Measurements from ENCODE around the gene PRPS2.

Gene PRPS2

DNA sequence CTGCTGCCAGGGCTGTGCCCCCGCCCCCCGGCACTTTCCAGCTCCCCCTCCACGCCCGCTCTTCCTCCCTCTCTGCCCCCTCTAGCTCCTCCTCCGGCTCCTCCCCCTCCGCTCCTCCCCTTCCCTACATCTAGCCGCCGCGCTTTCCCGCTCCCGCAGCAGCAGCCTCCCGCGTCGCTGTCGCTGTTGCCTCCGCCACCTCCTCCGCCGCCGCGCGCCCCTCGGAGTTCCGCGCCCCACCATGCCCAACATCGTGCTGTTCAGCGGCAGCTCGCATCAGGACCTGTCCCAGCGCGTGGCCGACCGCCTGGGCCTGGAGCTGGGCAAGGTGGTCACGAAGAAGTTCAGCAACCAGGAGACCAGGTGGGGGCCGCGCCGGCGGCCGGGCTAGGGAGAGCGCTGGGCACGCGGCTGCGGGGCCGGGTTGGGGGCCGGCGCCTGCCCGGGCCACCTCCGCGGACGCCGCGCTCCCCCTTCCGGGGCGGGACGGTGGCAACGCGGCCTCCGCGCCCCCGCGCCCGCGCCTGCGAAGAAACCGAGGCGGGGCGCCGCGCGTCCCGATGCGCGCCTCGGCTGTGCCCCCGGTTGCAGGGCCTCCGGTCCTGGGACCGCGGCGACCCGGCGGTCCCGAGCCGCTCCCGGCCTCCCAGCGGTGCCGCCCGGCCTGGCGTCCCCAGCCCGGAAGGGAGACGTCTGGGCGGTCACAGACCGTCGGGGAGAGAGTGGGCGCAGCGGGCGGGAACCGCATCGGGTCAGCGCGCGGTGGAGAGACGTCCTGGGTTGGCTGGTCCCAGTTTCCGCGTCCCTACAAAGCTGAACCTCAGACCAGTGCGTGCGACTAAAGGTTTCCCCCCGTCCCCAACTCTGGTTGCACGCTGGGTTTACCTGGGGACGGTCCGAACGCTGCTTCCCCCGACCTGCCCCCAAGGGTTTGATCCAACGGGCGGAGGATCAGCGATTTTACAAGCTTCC is at the start of gene PRPS2:
Gene PRPS2 (plus strand): TSS at position 156 of the 972 bp plus-strand sequence. CDS start 86 bp downstream, at position 242.
- DNase-seq: peak; percentile 60

- DNase-seq: no peak
Observed at GRCh38 chrX:12741416-12741815, 49.8 kb upstream of the PRPS2 start.

- no peak for DNase-seq
Observed at GRCh38 chrX:12747433-12747832, 43.8 kb upstream of the PRPS2 start.

GRCh38 chrX:12751887-12752286 is 39.3 kb upstream of the PRPS2 start:
- no peak for DNase-seq

DNA sequence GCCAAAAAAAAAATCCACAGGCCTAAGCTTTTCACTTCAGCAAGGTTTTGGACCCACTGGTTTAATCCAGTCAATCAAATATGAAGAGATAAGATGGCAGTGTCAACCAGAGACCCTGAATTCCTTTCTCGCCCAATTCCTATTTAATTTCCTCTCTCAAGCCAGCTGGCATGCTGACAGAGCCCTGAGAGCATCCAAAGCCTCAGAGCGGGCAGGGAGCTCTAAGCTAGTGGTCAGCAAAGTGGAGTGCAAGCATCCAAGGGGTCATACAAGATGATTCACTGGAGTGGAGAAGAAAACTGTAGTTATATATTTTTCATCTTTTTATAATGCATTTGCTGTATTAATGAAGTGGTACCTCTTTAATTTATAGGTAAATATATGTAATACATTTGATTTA is 37.8 kb upstream of the PRPS2 start:
- DNase-seq: no peak

- DNase-seq: no peak
Observed at GRCh38 chrX:12758291-12758690, 32.9 kb upstream of the PRPS2 start.

- DNase-seq: no peak
Observed at GRCh38 chrX:12767856-12768255, 23.4 kb upstream of the PRPS2 start.

DNA sequence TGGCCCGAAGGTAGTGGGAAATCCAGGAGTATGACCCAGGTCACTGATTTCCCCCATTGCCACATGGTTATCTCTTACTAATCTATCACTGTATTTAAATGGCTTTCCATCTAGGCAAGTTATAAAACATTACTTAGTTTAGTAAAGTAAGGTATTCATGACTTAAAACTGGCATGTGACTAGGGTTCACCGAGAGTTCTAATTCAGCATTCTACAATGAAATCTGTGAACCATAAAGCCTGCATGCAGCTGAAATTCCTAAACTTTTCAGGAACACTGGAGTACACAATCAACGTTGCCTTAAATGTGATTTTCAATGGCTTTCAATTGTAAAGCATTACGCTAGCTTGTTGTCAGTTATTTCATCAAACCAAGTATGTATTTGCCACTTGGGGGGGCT is 22.7 kb upstream of the PRPS2 start:
- DNase-seq: no peak

GRCh38 chrX:12770440-12770839 is 20.8 kb upstream of the PRPS2 start:
- no peak for DNase-seq

- DNase-seq: peak; percentile 53
Observed at GRCh38 chrX:12771445-12772069, 19.7 kb upstream of the PRPS2 start.

DNA sequence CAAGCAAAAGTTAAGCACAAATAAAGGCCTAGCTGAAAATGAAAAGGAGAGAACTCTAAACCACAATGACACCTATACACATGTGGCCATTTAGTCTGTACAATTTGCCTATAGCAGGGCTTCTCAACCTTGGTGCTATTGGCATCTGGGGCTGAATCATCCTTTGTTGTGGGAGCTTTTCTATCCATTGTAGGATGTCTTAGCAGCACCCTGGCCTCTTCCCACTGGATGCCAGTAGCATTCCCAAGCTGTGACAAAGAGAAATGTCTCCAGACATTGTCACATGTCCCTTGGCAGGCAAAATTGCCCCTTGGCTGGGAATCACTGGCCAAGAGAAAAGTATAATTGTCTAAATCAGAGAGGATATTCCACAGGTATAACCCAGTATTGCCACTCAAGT is 13.5 kb upstream of the PRPS2 start:
- no peak for DNase-seq

GRCh38 chrX:12779534-12779933 is 11.7 kb upstream of the PRPS2 start:
- DNase-seq: no peak

GRCh38 chrX:12788645-12789044 is 2.6 kb upstream of the PRPS2 start:
- DNase-seq: no peak

DNA sequence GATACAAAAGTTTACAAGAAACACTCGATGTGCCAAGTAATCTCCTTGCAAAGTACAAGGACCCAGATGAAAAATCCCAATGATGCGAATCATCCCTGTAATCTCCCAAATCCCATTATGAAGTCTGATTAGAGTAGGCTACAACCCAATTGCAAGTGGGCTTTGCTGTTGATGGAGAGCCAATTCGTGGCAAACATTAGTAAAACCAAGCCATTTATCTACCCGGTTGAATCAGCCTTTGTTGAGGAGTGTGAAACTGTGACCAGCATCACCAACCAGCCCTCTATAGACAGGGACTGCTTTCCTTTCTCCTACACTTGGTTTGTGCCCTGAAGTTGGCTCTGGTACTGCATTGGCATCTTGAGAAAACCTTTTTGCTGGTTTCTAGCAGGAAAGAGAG is 1.2 kb upstream of the PRPS2 start:
- no peak for DNase-seq

DNA sequence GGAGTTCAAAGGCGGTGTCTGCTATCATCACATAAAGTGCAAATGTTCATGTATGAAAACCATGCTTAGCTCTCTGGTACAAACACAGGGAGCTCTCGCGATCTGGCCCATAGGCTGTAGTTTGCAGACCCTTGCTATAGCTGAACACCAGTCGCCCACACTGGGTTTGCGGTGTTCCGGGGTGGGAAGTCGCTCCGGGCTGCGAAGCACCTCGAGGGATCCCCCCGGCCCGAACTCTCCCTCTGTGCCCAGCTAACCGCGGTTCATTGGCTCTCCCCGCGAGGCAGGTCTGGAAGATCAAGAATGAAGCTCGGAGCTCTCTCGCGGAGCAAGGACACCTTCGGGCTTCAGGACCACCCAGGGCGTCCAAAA is 341 bp upstream of the PRPS2 start:
- DNase-seq: no peak

DNA sequence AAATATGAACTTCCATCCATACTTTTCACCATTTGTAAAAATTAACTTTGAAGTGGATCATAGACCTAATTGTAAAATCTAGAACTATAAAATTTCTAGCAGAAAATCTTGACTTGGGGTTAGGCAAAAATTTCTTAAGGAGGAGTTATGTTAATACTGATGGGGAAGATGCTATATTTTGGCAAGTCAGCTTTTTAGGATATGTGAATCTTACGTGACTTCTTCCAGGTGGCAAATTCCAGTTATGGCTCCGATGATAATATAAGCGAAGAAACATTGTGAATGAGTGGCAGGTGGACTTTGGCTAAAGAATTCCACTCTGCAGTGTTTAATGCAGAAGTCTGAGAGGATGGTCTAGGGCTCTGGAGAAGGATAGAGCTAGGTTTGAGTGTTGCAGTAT is 1.5 kb downstream of the PRPS2 start:
- no peak for DNase-seq

- DNase-seq: no peak
Observed at GRCh38 chrX:12794654-12795053, 3.4 kb downstream of the PRPS2 start.

GRCh38 chrX:12798601-12799000 is 7.4 kb downstream of the PRPS2 start:
- DNase-seq: no peak

DNA sequence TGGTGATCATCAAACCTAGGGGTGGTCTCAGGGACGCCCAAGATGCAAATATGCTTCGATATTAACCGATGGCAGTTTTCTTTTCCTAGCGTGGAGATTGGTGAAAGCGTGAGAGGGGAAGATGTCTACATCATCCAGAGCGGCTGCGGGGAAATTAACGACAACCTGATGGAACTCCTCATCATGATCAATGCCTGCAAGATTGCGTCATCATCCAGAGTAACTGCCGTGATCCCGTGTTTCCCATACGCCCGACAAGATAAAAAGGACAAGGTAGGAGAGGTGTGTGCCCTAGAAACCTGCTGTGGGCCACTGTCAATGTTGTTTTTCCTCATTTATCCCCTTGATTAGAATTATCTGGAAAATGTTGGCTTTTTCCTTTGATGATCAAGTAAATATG is 7.9 kb downstream of the PRPS2 start:
- DNase-seq: no peak

DNA sequence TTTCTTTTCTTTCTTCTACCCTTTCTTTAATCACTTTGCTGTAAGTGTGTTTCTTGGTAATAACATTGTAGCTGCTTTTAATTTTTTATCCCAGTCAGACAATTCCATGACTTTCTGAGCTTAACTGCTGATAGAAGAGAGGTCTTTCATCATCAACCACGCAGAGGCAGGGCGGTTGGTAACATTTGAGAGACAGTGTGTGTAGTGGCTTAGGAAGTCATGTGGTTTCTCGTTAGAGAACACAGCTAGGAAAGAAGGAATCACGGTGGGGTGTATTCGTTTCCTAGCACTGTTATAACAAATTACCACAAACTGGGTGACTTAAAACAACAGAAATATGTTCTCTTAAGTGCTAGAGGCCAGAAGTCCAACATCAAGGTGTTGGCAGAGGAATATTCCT is 11.5 kb downstream of the PRPS2 start:
- DNase-seq: no peak

DNA sequence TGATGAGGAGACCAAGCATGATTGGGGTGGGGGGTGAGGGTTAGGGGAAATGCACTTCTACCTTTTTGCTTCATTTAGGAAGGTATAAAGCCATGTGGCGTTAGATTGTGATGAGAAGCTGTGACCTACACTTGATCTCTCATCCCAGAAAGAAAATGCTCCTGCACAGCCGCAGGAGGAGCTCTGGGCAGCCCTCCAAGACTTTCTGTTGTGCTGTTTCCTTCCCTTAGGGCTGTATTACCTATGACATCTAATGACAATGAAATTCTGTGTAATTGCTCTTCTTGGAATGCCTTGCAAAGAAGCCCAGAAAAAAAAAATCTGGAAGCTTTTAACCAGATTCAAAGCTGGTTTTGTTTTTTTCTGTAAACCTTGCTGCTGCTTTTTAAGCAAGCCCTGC is 13.4 kb downstream of the PRPS2 start:
- DNase-seq: no peak

DNA sequence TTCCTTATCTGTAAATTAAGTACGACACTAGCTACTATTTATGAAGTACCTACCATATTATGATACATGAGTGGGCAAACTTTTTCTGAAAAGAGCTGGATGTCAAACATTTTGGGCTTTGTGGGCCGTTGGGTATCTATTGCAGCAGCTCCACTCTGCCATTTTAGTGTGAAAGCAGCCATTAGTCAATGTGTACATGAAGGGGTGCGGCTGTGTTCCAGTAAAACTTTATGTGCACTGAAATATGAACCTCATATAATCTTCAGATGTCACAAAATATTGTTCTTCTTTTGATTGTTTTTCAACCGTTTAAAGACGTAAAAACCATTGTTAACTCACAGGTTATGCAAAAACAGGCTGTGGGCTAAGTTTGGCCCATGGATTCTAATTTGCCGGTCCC is 14.1 kb downstream of the PRPS2 start:
- no peak for DNase-seq

- no peak for DNase-seq
Observed at GRCh38 chrX:12811658-12812057, 20.4 kb downstream of the PRPS2 start.

DNA sequence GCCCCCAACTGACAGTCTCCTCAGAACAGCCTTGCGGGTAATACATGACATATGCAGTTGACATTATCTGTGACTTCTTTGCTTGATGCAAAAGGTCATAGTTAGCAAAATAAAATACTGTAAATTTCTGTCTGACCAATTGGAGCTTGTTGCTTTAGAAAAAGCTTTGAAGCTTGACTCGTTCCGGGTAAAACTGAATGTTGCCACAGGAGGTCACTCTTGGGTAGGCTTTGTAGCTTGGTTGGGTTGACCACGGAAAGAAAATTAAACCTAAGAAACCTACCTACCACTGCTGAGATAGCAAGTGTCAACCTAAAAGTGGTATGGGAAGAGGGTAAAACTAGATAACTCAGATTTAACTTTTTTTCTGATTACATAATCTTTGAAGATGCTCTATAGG is 23.2 kb downstream of the PRPS2 start:
- peak; percentile 19 for DNase-seq
